ENCODE data around the gene ACAN. TPM values are rescaled to one million over a fixed set of nuclear protein-coding genes. Genes with fewer than 3 reads are reported as not detected.

Gene ACAN
- total RNA-seq, 1 experiment from 2014 or later: not detected

- intact Hi-C loops (cut with micrococcal nuclease; ENCODE audit: unreplicated experiment): no loop called here
- ChIA-PET POLR2A (ENCODE audit: low non-redundant PET) (no interaction called here), CTCF (no interaction called here)
- TF ChIP-seq EZH2 (IDR thresholded peaks at IDR 0.05; ENCODE audit: borderline replicate concordance, low read depth, low read length, poor library complexity, severe bottlenecking): no peak
- TF ChIP-seq CTCF (conservative IDR thresholded peaks at IDR 0.05; ENCODE audit: low read depth, low read length): no peak
- no TSS peak for BruUV-seq (replicated peaks)
- DNase-seq (ENCODE audit: low spot score): no peak
- H3K4me1 ChIP-seq (ENCODE audit: insufficient read depth, low read length, poor library complexity, severe bottlenecking): no peaks in the 10 kb centered on the region
- H3K27me3 ChIP-seq (replicated peaks; ENCODE audit: insufficient read depth, low read depth, low read length, poor library complexity): peaks cover 44% of the 10 kb centered on the region
- H3K9me3 ChIP-seq (ENCODE audit: low read depth, low read length, poor library complexity, severe bottlenecking): no peaks in the 10 kb centered on the region
- H3K36me3 ChIP-seq (ENCODE audit: insufficient read depth, low read length, poor library complexity, severe bottlenecking): no peaks in the 10 kb centered on the region
- H3K27ac ChIP-seq (ENCODE audit: low read depth, low read length, poor library complexity, severe bottlenecking): no peak overlapping the region
- no peak overlapping the region for H3K4me3 ChIP-seq (ENCODE audit: low read depth, low read length, poor library complexity, severe bottlenecking)
Measured at GRCh38 chr15:88810446-88810845, 7.2 kb downstream of the ACAN start.

- no peaks in the 10 kb centered on the region for H3K9me3 ChIP-seq (ENCODE audit: low read depth, low read length, poor library complexity, severe bottlenecking)
- CTCF ChIA-PET: no interaction called here
- H3K36me3 ChIP-seq (ENCODE audit: insufficient read depth, low read length, poor library complexity, severe bottlenecking): no peaks in the 10 kb centered on the region
- POLR2A ChIA-PET (ENCODE audit: low non-redundant PET): no interaction called here
- TF ChIP-seq CTCF (conservative IDR thresholded peaks at IDR 0.05; ENCODE audit: low read depth, low read length): no peak
- TF ChIP-seq EZH2 (IDR thresholded peaks at IDR 0.05; ENCODE audit: borderline replicate concordance, low read depth, low read length, poor library complexity, severe bottlenecking): no peak
- H3K27ac ChIP-seq (ENCODE audit: low read depth, low read length, poor library complexity, severe bottlenecking): no peak overlapping the region
- H3K27me3 ChIP-seq (replicated peaks; ENCODE audit: insufficient read depth, low read depth, low read length, poor library complexity): peaks cover 28% of the 10 kb centered on the region
- DNase-seq (ENCODE audit: low spot score): no peak
- no peaks in the 10 kb centered on the region for H3K4me1 ChIP-seq (ENCODE audit: insufficient read depth, low read length, poor library complexity, severe bottlenecking)
- no peak overlapping the region for H3K4me3 ChIP-seq (ENCODE audit: low read depth, low read length, poor library complexity, severe bottlenecking)
- BruUV-seq (replicated peaks): no TSS peak
- intact Hi-C loops (cut with micrococcal nuclease; ENCODE audit: unreplicated experiment): no loop called here
Measured at GRCh38 chr15:88812133-88812532, 8.9 kb downstream of the ACAN start.

GRCh38 chr15:88813960-88814359, 10.7 kb downstream of the ACAN start:
- H3K36me3 ChIP-seq (ENCODE audit: insufficient read depth, low read length, poor library complexity, severe bottlenecking): no peaks in the 10 kb centered on the region
- H3K4me1 ChIP-seq (ENCODE audit: insufficient read depth, low read length, poor library complexity, severe bottlenecking): no peaks in the 10 kb centered on the region
- BruUV-seq (replicated peaks): no TSS peak
- ChIA-PET CTCF (no interaction called here), POLR2A (ENCODE audit: low non-redundant PET) (no interaction called here)
- no peak for DNase-seq (ENCODE audit: low spot score)
- H3K27ac ChIP-seq (ENCODE audit: low read depth, low read length, poor library complexity, severe bottlenecking): no peak overlapping the region
- intact Hi-C loops (cut with micrococcal nuclease; ENCODE audit: unreplicated experiment): no loop called here
- TF ChIP-seq EZH2 (IDR thresholded peaks at IDR 0.05; ENCODE audit: borderline replicate concordance, low read depth, low read length, poor library complexity, severe bottlenecking) (no peak), CTCF (conservative IDR thresholded peaks at IDR 0.05; ENCODE audit: low read depth, low read length) (no peak)
- no peak overlapping the region for H3K4me3 ChIP-seq (ENCODE audit: low read depth, low read length, poor library complexity, severe bottlenecking)
- H3K9me3 ChIP-seq (ENCODE audit: low read depth, low read length, poor library complexity, severe bottlenecking): no peaks in the 10 kb centered on the region
- H3K27me3 ChIP-seq (replicated peaks; ENCODE audit: insufficient read depth, low read depth, low read length, poor library complexity): peaks cover 21% of the 10 kb centered on the region
